Astrocyte (in vitro differentiated cells and primary cell): ENCODE results near the gene PAFAH1B2. TPM values are rescaled to one million over a fixed set of nuclear protein-coding genes. Genes with fewer than 3 reads are reported as not detected.

Source experiments
- DNase-seq: peaks from one replicate; pipeline ENCODE4 v3.0.0-alpha.2; 2010; ENCODE audit warnings: low read depth
- FAIRE-seq: peaks from 2 replicates; lab custom pipeline; 2011; peaks lifted over from hg19 to GRCh38; lab: Jason Lieb, UNC
- H2AFZ ChIP-seq: 2 replicates; pipeline ENCODE4 v1.6.0; 2012; ENCODE audit warnings: low read depth, low read length, inconsistent platforms
- H3K27ac ChIP-seq: 2 replicates; pipeline ENCODE4 v1.5.1; 2011; ENCODE audit warnings: low read depth, low read length, inconsistent platforms
- H3K27me3 ChIP-seq: 2 replicates; pipeline ENCODE4 v1.6.0; 2011; ENCODE audit warnings: low read length, inconsistent platforms; ENCODE audit not compliant: insufficient read depth
- H3K36me3 ChIP-seq: 2 replicates; pipeline ENCODE4 v1.5.1; 2011; ENCODE audit warnings: low read length, inconsistent platforms; ENCODE audit not compliant: insufficient read depth
- H3K4me1 ChIP-seq: 2 replicates; pipeline ENCODE4 v1.5.1; 2011; ENCODE audit warnings: low read length, inconsistent platforms; ENCODE audit not compliant: insufficient read depth
- H3K4me2 ChIP-seq: 2 replicates; pipeline ENCODE4 v1.6.0; 2012; ENCODE audit warnings: low read length, inconsistent platforms
- H3K4me3 ChIP-seq: 2 replicates; pipeline ENCODE4 v1.5.1; 2011; ENCODE audit warnings: low read depth, mild to moderate bottlenecking, low read length, inconsistent platforms; ENCODE audit not compliant: insufficient read depth
- H3K79me2 ChIP-seq: 2 replicates; pipeline ENCODE4 v1.6.0; 2012; ENCODE audit warnings: mild to moderate bottlenecking, low read length, inconsistent platforms; ENCODE audit not compliant: insufficient read depth
- H3K9ac ChIP-seq: 2 replicates; pipeline ENCODE4 v1.6.0; 2012; ENCODE audit warnings: mild to moderate bottlenecking, low read length, inconsistent platforms
- H3K9me3 ChIP-seq: 2 replicates; pipeline ENCODE4 v1.5.1; 2012; ENCODE audit warnings: low read depth, mild to moderate bottlenecking, low read length, inconsistent platforms; ENCODE audit not compliant: insufficient read depth
- H4K20me1 ChIP-seq: 2 replicates; pipeline ENCODE4 v1.6.0; 2012; ENCODE audit warnings: low read length, inconsistent platforms; ENCODE audit not compliant: insufficient read depth
- H3K27ac Mint-ChIP-seq: one replicate; pipeline ENCODE4 v1.8.0; 2021; ENCODE audit warnings: mild to moderate bottlenecking, mixed read lengths; ENCODE audit not compliant: unreplicated experiment
- H3K27me3 Mint-ChIP-seq: one replicate; pipeline ENCODE4 v1.8.0; 2021; ENCODE audit warnings: low read depth, mixed read lengths; ENCODE audit not compliant: unreplicated experiment
- H3K36me3 Mint-ChIP-seq: one replicate; pipeline ENCODE4 v1.8.0; 2021; ENCODE audit warnings: low read depth, mixed read lengths; ENCODE audit not compliant: unreplicated experiment
- H3K4me1 Mint-ChIP-seq: one replicate; pipeline ENCODE4 v1.8.0; 2021; ENCODE audit warnings: low read depth, mixed read lengths; ENCODE audit not compliant: unreplicated experiment
- H3K4me3 Mint-ChIP-seq: one replicate; pipeline ENCODE4 v1.8.0; 2021; ENCODE audit warnings: mild to moderate bottlenecking, moderate library complexity, mixed read lengths; ENCODE audit not compliant: unreplicated experiment
- H3K9me3 Mint-ChIP-seq: one replicate; pipeline ENCODE4 v1.8.0; 2021; ENCODE audit warnings: mild to moderate bottlenecking, mixed read lengths; ENCODE audit not compliant: unreplicated experiment
- CTCF ChIP-seq: IDR thresholded peaks from 2 replicates; pipeline ENCODE4 v1.5.1; 2011; ENCODE audit warnings: low read depth, mild to moderate bottlenecking, inconsistent platforms, low read length, moderate library complexity; ENCODE audit not compliant: insufficient read depth
- EZH2 ChIP-seq: IDR thresholded peaks from 2 replicates; pipeline ENCODE4 v1.6.1; 2012; ENCODE audit warnings: mild to moderate bottlenecking, low read length, inconsistent platforms; ENCODE audit not compliant: insufficient read depth
- total RNA-seq: library from RNA; stranded (reverse); gene quantifications from 2 replicates; pipeline ENCODE4 v1.2.1, GENCODE V29; 2021

Gene PAFAH1B2
- total RNA-seq, 1 donor from 2014 or later = 142 TPM

GRCh38 chr11:117217141-117218084, 73.3 kb downstream of the PAFAH1B2 start:
- Histone ChIP-seq H2AFZ (no peak overlapping the region), H3K4me3 (peak overlapping the region; percentile 3), H3K27me3 (no peaks in the 10 kb centered on the region), H3K9ac (peak overlapping the region; percentile 43), H3K27ac (peak overlapping the region; percentile 39), H3K79me2 (no peaks in the 10 kb centered on the region), H4K20me1 (no peaks in the 10 kb centered on the region), H3K36me3 (peaks cover 49% of the 10 kb centered on the region), H3K9me3 (no peaks in the 10 kb centered on the region), H3K4me2 (peak overlapping the region; percentile 45), H3K4me1 (peaks cover 32% of the 10 kb centered on the region)
- Mint-ChIP-seq H3K36me3 (peaks cover 31% of the 10 kb centered on the region), H3K27ac (peak overlapping the region; percentile 58), H3K9me3 (peaks cover 1% of the 10 kb centered on the region), H3K4me1 (peaks cover 21% of the 10 kb centered on the region), H3K27me3 (no peaks in the 10 kb centered on the region), H3K4me3 (peak overlapping the region; percentile 45)
- DNase-seq = peak; percentile 95
- no peak for TF ChIP-seq CTCF
- TF ChIP-seq EZH2 = no peak
- FAIRE-seq = no peak

GRCh38 chr11:117218133-117218915, 74.2 kb downstream of the PAFAH1B2 start:
- peaks cover 48% of the 10 kb centered on the region for H3K36me3 ChIP-seq
- peak overlapping the region; percentile 8 for H3K27ac ChIP-seq
- H3K9me3 Mint-ChIP-seq = peaks cover 1% of the 10 kb centered on the region
- peak overlapping the region; percentile 58 for H3K27ac Mint-ChIP-seq
- H4K20me1 ChIP-seq = no peaks in the 10 kb centered on the region
- H3K4me1 Mint-ChIP-seq = peaks cover 21% of the 10 kb centered on the region
- H3K4me3 Mint-ChIP-seq = no peak overlapping the region
- no peaks in the 10 kb centered on the region for H3K27me3 Mint-ChIP-seq
- no peak overlapping the region for H2AFZ ChIP-seq
- no peak overlapping the region for H3K4me3 ChIP-seq
- peaks cover 30% of the 10 kb centered on the region for H3K36me3 Mint-ChIP-seq
- H3K4me1 ChIP-seq = peaks cover 32% of the 10 kb centered on the region
- TF ChIP-seq EZH2 (no peak), CTCF (no peak)
- H3K79me2 ChIP-seq = no peaks in the 10 kb centered on the region
- peak overlapping the region; percentile 45 for H3K4me2 ChIP-seq
- DNase-seq = peak; percentile 64
- no peaks in the 10 kb centered on the region for H3K9me3 ChIP-seq
- no peaks in the 10 kb centered on the region for H3K27me3 ChIP-seq
- peak overlapping the region; percentile 43 for H3K9ac ChIP-seq
- no peak for FAIRE-seq
